GM18508 (cell line): ENCODE measurements around the gene NPM1.

Source experiments
- ATAC-seq: cut with Tn5 transposase; IDR thresholded peaks from one replicate; pipeline ENCODE4 v1.9.1; 2021; ENCODE audit warnings: moderate number of reproducible peaks; ENCODE audit not compliant: insufficient read depth, unreplicated experiment

Gene NPM1

GRCh38 chr5:171442287-171443042 lies 54.8 kb downstream of the NPM1 start:
- no peak for ATAC-seq

GRCh38 chr5:171444582-171444981 lies 56.9 kb downstream of the NPM1 start:
- no peak for ATAC-seq

GRCh38 chr5:171445644-171446516 lies 58.2 kb downstream of the NPM1 start:
- ATAC-seq, result no peak

GRCh38 chr5:171447226-171447625 lies 59.6 kb downstream of the NPM1 start:
- ATAC-seq, result no peak

- ATAC-seq, result no peak
Observed at GRCh38 chr5:171449426-171449825, 61.8 kb downstream of the NPM1 start.

GRCh38 chr5:171450423-171451331 lies 63.0 kb downstream of the NPM1 start:
- no peak for ATAC-seq

GRCh38 chr5:171451421-171451820 lies 63.8 kb downstream of the NPM1 start:
- ATAC-seq, result no peak

GRCh38 chr5:171453056-171453725 lies 65.5 kb downstream of the NPM1 start:
- ATAC-seq, result no peak

- no peak for ATAC-seq
Observed at GRCh38 chr5:171453988-171454387, 66.3 kb downstream of the NPM1 start.

GRCh38 chr5:171454549-171454948 lies 66.9 kb downstream of the NPM1 start:
- ATAC-seq, result no peak

GRCh38 chr5:171455522-171455921 lies 67.9 kb downstream of the NPM1 start:
- ATAC-seq, result no peak

- ATAC-seq, result no peak
Observed at GRCh38 chr5:171457208-171457981, 69.7 kb downstream of the NPM1 start.

GRCh38 chr5:171459839-171460238 lies 72.2 kb downstream of the NPM1 start:
- ATAC-seq, result no peak
